22Rv1 (cell line): ENCODE data around the gene ZSWIM5.

ENCODE experiments used
- CTCF ChIP-seq: fragments of 450-650 bp; IDR thresholded peaks from 2 replicates; pipeline ENCODE4 v1.5.1; 2017; ENCODE audit warnings: mild to moderate bottlenecking
- ZFX ChIP-seq: fragments of 450-650 bp; IDR thresholded peaks from 2 replicates; pipeline ENCODE4 v1.6.1; 2017; ENCODE audit warnings: antibody characterized with exemption, borderline replicate concordance

DNA sequence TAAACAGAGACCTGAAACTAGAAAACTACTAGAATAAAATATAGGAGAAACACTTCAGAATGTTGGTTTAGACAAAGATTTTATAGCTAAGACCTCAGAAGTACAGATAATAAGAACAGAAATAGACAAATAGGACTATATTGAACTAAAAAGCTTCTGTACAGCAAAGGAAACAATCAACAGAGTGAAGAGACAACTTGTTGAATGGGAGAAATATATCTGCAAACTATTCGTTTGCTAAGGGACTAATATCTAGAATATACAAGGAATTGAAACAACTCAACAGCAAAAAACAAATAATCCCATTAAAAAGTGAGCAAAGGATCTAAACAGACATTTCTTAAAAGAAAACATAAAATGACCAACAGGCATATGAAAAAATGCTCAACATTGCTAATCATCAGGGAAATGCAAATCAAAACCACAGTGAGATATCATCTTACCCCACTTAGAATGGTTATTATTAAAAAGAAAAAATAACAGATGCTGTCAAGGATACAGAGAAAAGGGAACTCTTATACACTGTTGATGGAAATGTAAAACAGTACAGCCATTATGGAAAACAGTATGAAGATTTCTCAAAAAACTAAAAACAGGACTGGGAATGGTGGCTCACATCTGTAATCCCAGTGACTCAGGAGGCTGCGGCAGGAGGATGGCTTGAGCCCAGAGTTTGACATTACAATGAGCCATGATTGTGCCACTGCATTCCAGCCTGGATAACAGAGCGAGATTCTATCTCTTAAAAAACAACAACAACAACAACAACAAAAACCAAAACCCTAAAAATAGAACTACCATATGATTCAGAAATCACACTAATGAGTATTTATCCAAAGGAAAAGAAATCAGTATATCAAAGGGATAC, 37.3 kb upstream of the ZSWIM5 start:
- TF ChIP-seq CTCF (no peak), ZFX (no peak)
